Neutrophil (primary cell): Measurements from ENCODE around the gene HINFP.

Experiments used
- H3K27ac ChIP-seq: fragments of 200-600 bp; sonication (generic); 2 replicates; pipeline ENCODE4 v1.5.1; 2016; ENCODE audit warnings: mild to moderate bottlenecking, moderate library complexity
- H3K27me3 ChIP-seq: fragments of 200-600 bp; sonication (generic); 2 replicates; pipeline ENCODE4 v1.6.0; 2016; ENCODE audit warnings: mild to moderate bottlenecking
- H3K36me3 ChIP-seq: fragments of 200-600 bp; sonication (generic); 2 replicates; pipeline ENCODE4 v1.5.1; 2017
- H3K4me1 ChIP-seq, 2 experiments: fragments of 200-600 bp in 1 of 2; sonication (generic) in 1 of 2; 1 replicate in 1 of 2; 2 replicates in 1 of 2; pipeline versions ENCODE4 v1.5.1 to v1.6.1; 2013 to 2016; ENCODE audit warnings: low read depth in 1 of 2, low read length in 1 of 2, mild to moderate bottlenecking in 1 of 2, moderate library complexity in 1 of 2; ENCODE audit not compliant: control insufficient read depth in 1 of 2, insufficient read depth in 1 of 2
- H3K4me3 ChIP-seq, 2 experiments: fragments of 200-600 bp in 1 of 2; sonication (generic) in 1 of 2; 1 replicate in 1 of 2; 2 replicates in 1 of 2; pipeline ENCODE4 v1.5.1; 2013 to 2016; ENCODE audit warnings: low read depth in 1 of 2, low read length in 1 of 2, mild to moderate bottlenecking in 1 of 2, moderate library complexity in 1 of 2
- H3K9me3 ChIP-seq: fragments of 200-600 bp; sonication (generic); 2 replicates; pipeline ENCODE4 v1.5.1; 2016
- CTCF ChIP-seq: fragments of 200-600 bp; sonication (generic); IDR thresholded peaks from 2 replicates; pipeline ENCODE4 v1.5.1; 2016; ENCODE audit warnings: antibody characterized with exemption

Gene HINFP

DNA sequence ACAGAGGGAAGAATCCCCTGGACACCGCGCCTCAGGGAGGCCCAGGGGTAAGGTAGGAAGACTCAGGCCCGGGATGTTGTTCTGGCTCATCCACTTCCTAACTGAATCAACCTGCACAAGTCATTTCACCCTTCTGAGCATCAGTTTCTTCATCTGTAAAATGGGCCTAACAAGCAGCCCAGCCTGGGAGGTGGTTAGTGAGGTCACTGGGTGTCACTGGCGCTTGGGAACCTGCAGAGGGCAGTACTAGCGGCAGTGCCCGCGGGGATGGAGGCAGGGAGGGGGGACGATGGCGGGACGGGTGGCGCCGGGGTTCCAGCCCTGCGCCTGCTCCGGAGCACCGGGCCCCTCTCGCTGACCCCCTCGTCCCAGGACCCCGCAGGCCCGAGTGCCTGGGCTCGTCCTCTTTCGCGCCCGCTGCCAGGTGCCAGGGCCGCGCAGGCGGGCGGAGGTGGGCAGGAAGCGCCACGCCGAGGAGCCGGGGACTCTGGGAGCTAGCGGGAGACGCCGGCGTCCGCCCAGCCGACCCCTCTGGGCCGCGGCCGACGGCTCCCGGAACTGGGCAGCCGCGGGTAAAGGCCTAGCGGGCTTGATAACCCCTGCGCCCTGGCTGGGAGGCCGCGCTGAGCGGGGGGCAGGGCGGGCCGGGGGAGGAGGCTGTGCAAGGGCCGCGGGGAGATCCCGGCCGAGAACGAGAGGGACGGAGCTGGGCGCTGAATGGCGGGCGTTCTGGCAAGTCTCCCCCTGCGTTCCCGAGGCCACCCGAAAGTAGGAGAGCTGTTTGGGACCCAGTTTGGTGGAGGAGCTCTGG is 47.3 kb downstream of the HINFP start, which contains the start of gene NLRX1:
TSS of gene NLRX1 (plus strand) at position 255 of the 811 bp plus-strand sequence. CDS start 2,679 bp downstream, outside the sequence.
- H3K27ac ChIP-seq: peak within 1 kb of the TSS; percentile 93
- peaks cover 11% of the 10 kb centered on the region for H3K36me3 ChIP-seq
- peaks cover 31 to 37% of the 10 kb centered on the region in 2 experiments for H3K4me1 ChIP-seq
- peak; percentile 96 for TF ChIP-seq CTCF
- H3K9me3 ChIP-seq: no peaks in the 10 kb centered on the region
- H3K4me3 ChIP-seq: peak within 1 kb of the TSS; percentile 86 to 99
- no peaks in the 10 kb centered on the region for H3K27me3 ChIP-seq

GRCh38 chr11:119169282-119169719 is 47.9 kb downstream of the HINFP start:
- no peak for TF ChIP-seq CTCF
- Histone ChIP-seq H3K27me3 (no peaks in the 10 kb centered on the region), H3K9me3 (no peaks in the 10 kb centered on the region), H3K27ac (peak overlapping the region; percentile 93), H3K36me3 (peaks cover 17% of the 10 kb centered on the region), H3K4me3 (peak overlapping the region; percentile 86 to 99), H3K4me1 (peaks cover 31 to 37% of the 10 kb centered on the region in 2 experiments)

GRCh38 chr11:119172513-119172912 is 51.1 kb downstream of the HINFP start:
- TF ChIP-seq CTCF: no peak
- H3K9me3 ChIP-seq: no peaks in the 10 kb centered on the region
- peaks cover 31 to 37% of the 10 kb centered on the region in 2 experiments for H3K4me1 ChIP-seq
- no peaks in the 10 kb centered on the region for H3K27me3 ChIP-seq
- no peak overlapping the region for H3K4me3 ChIP-seq
- H3K36me3 ChIP-seq: peaks cover 46% of the 10 kb centered on the region
- H3K27ac ChIP-seq: peak overlapping the region; percentile 66

DNA sequence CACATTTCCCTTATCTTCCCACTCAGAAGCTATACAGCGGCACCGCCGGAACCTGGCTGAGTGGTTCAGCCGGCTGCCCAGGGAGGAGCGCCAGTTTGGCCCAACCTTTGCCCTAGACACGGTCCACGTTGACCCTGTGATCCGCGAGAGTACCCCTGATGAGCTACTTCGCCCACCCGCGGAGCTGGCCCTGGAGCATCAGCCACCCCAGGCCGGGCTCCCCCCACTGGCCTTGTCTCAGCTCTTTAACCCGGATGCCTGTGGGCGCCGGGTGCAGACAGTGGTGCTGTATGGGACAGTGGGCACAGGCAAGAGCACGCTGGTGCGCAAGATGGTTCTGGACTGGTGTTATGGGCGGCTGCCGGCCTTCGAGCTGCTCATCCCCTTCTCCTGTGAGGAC is 52.1 kb downstream of the HINFP start:
- Histone ChIP-seq H3K27ac (no peak overlapping the region), H3K4me3 (no peak overlapping the region), H3K27me3 (no peaks in the 10 kb centered on the region), H3K4me1 (peaks cover 40 to 42% of the 10 kb centered on the region in 2 experiments), H3K36me3 (peaks cover 51% of the 10 kb centered on the region), H3K9me3 (no peaks in the 10 kb centered on the region)
- TF ChIP-seq CTCF: no peak

DNA sequence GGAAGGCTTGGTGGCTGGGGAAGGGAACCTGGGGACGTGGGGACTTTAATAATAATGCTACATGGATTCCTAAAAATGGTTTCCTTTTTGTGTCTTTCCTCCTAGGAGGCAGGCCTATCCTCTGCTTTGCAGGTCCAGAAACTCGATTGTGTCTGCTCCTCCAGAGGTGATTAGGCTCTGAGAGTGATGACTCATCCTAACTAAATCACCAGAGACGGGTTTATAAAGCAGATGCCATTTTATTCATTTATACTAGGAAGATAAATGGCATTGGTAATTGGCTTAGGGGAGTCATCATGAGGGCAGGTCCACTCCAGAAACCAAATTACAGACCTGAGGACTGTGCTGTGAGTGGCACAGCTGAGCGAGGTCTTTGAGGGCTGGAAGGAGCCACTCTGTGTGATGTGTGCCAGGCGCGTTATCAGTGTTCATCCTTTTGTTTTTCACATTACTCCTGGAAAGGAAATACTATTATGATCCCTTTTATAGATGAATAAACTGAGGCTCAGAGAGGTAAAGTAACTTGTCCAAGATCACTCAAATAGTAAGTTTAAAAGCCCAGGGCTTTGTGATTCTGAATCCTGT is 54.2 kb downstream of the HINFP start:
- Histone ChIP-seq H3K27ac (peak overlapping the region; percentile 27), H3K36me3 (peaks cover 64% of the 10 kb centered on the region)

More for the DNA sequence above, 54.2 kb downstream of the HINFP start:
- Histone ChIP-seq H3K27me3 (no peaks in the 10 kb centered on the region), H3K4me1 (peaks cover 28 to 32% of the 10 kb centered on the region in 2 experiments), H3K4me3 (no peak overlapping the region), H3K9me3 (no peaks in the 10 kb centered on the region)
- TF ChIP-seq CTCF: no peak
